ENCODE data around the gene P2RX7.
A peak's percentile ranks its signal among the peaks of the same experiment; 100 is the strongest.

P2RX7 gene

GRCh38 chr12:121128908-121129810 is 3.5 kb upstream of the P2RX7 start:
- peak; percentile 95 for DNase-seq
- peak overlapping the region; percentile 58 for H3K4me2 ChIP-seq (ENCODE audit: insufficient read depth, low read length)
- peak overlapping the region; percentile 73 for H2AFZ ChIP-seq (ENCODE audit: low read depth, low read length)

GRCh38 chr12:121129811-121130147 is 2.9 kb upstream of the P2RX7 start:
- TF ChIP-seq CTCF (IDR thresholded peaks at IDR 0.05; ENCODE audit: borderline replicate concordance, extremely low read depth, low read length, poor library complexity, severe bottlenecking) = no peak
- no peak for TF ChIP-seq EZH2 (IDR thresholded peaks at IDR 0.05; ENCODE audit: borderline replicate concordance, low read depth, low read length, severe bottlenecking)
- H3K4me2 ChIP-seq (ENCODE audit: insufficient read depth, low read length) = peak overlapping the region; percentile 58
- H3K36me3 ChIP-seq (ENCODE audit: insufficient read depth, low read length) = no peaks in the 10 kb centered on the region
- ATAC-seq (ENCODE audit: insufficient read depth, low read depth) (no peak), DNase-seq (no peak)
- peak overlapping the region in 1 of 2 experiments; percentile 31; a peak in 2 of 4 replicates for H3K4me3 ChIP-seq (ENCODE audit: low read depth in 1 of 2, low read length in 2 of 2)
- H3K9ac ChIP-seq (ENCODE audit: low read depth, low read length) = peak overlapping the region; percentile 42
- H2AFZ ChIP-seq (ENCODE audit: low read depth, low read length) = peak overlapping the region; percentile 73
- no peaks in the 10 kb centered on the region for H3K9me3 ChIP-seq (ENCODE audit: insufficient read depth, low read length, severe bottlenecking)
- peaks cover 39% of the 10 kb centered on the region for H3K4me1 ChIP-seq (ENCODE audit: insufficient read depth, low read length)
- H3K27me3 ChIP-seq (ENCODE audit: insufficient read depth, low read length, poor library complexity) = no peaks in the 10 kb centered on the region
- H3K79me2 ChIP-seq (ENCODE audit: insufficient read depth, low read length) = no peaks in the 10 kb centered on the region
- H3K27ac ChIP-seq (ENCODE audit: low read length) = peak overlapping the region; percentile 76
- H4K20me1 ChIP-seq (ENCODE audit: insufficient read depth, low read length) = no peaks in the 10 kb centered on the region

More at GRCh38 chr12:121128908-121129810, 3.5 kb upstream of the P2RX7 start:
- TF ChIP-seq CTCF (IDR thresholded peaks at IDR 0.05; ENCODE audit: borderline replicate concordance, extremely low read depth, low read length, poor library complexity, severe bottlenecking) = no peak
- TF ChIP-seq EZH2 (IDR thresholded peaks at IDR 0.05; ENCODE audit: borderline replicate concordance, low read depth, low read length, severe bottlenecking) = no peak
- H3K27ac ChIP-seq (ENCODE audit: low read length) = peak overlapping the region; percentile 76
- H3K9me3 ChIP-seq (ENCODE audit: insufficient read depth, low read length, severe bottlenecking) = no peaks in the 10 kb centered on the region
- ATAC-seq (ENCODE audit: insufficient read depth, low read depth) = peak; percentile 92
- no peaks in the 10 kb centered on the region for H3K79me2 ChIP-seq (ENCODE audit: insufficient read depth, low read length)
- no peaks in the 10 kb centered on the region for H4K20me1 ChIP-seq (ENCODE audit: insufficient read depth, low read length)
- peaks cover 39% of the 10 kb centered on the region for H3K4me1 ChIP-seq (ENCODE audit: insufficient read depth, low read length)
- H3K27me3 ChIP-seq (ENCODE audit: insufficient read depth, low read length, poor library complexity) = no peaks in the 10 kb centered on the region
- H3K36me3 ChIP-seq (ENCODE audit: insufficient read depth, low read length) = no peaks in the 10 kb centered on the region
- H3K4me3 ChIP-seq (ENCODE audit: low read depth in 1 of 2, low read length in 2 of 2) = peak overlapping the region in 1 of 2 experiments; percentile 31; a peak in 2 of 4 replicates
- peak overlapping the region; percentile 42 for H3K9ac ChIP-seq (ENCODE audit: low read depth, low read length)

- Histone ChIP-seq H4K20me1 (ENCODE audit: insufficient read depth, low read length) (no peaks in the 10 kb centered on the region), H3K4me1 (ENCODE audit: insufficient read depth, low read length) (peaks cover 39% of the 10 kb centered on the region), H3K4me3 (ENCODE audit: low read depth in 1 of 2, low read length in 2 of 2) (no peak overlapping the region), H3K27ac (ENCODE audit: low read length) (no peak overlapping the region), H3K4me2 (ENCODE audit: insufficient read depth, low read length) (no peak overlapping the region), H3K36me3 (ENCODE audit: insufficient read depth, low read length) (no peaks in the 10 kb centered on the region), H3K27me3 (ENCODE audit: insufficient read depth, low read length, poor library complexity) (no peaks in the 10 kb centered on the region), H3K79me2 (ENCODE audit: insufficient read depth, low read length) (no peaks in the 10 kb centered on the region), H2AFZ (ENCODE audit: low read depth, low read length) (no peak overlapping the region), H3K9ac (ENCODE audit: low read depth, low read length) (no peak overlapping the region), H3K9me3 (ENCODE audit: insufficient read depth, low read length, severe bottlenecking) (no peaks in the 10 kb centered on the region)
- no peak for DNase-seq
- TF ChIP-seq CTCF (IDR thresholded peaks at IDR 0.05; ENCODE audit: borderline replicate concordance, extremely low read depth, low read length, poor library complexity, severe bottlenecking) (no peak), EZH2 (IDR thresholded peaks at IDR 0.05; ENCODE audit: borderline replicate concordance, low read depth, low read length, severe bottlenecking) (no peak)
- no peak for ATAC-seq (ENCODE audit: insufficient read depth, low read depth)
Measured at GRCh38 chr12:121130866-121131373, 1.8 kb upstream of the P2RX7 start.

Data from DND-41 (cell line).